ENCODE measurements around the gene BPIFA2.

GRCh38 chr20:33160681-33161080, 7.3 kb upstream of the BPIFA2 start:
- TF ChIP-seq EZH2phosphoT487 (IDR thresholded peaks at IDR 0.05; ENCODE audit: borderline replicate concordance) (no peak), CTCF (conservative IDR thresholded peaks at IDR 0.05; ENCODE audit: low read length) (no peak)

Measured in Loucy (cell line).